ENCODE measurements around the gene UGGT1. TPM values are rescaled to one million over a fixed set of nuclear protein-coding genes. Genes with fewer than 3 reads are reported as not detected.
"Not testable (repeated sequence)": the region's sequence is repeated elsewhere in the genome, so short reads cannot be mapped to it uniquely, and the experiment has no call there.

Gene UGGT1
- total and polyA plus RNA-seq, 5 donors: 9.1 to 35.7 (median 34.3) TPM

DNA sequence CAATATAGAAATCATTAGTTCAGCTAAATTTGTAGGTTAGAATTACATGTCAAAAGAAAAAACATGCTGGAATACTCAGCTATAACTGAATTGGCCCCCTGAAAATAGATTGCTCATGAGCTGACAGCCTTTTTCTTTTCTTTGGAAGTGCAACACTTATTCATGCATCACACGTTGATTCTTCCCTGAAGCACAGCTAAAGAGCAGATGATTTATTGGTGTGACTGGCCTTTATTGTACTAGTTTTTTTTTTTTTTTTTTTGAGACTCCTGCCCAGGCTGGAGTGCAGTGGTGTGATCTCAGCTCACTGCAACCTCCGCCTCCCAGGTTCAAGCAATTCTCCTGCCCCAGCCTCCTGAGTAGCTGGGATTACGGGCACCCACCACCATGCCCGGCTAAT lies 83.1 kb downstream of the UGGT1 start:
- not testable (repeated sequence) for ATAC-seq; H3K4me1 ChIP-seq (ENCODE audit: control insufficient read depth, insufficient read depth, low read length); H3K9me3 ChIP-seq (ENCODE audit: control insufficient read depth, low read length); H3K4me3 ChIP-seq (ENCODE audit: low read length); H3K27me3 ChIP-seq (ENCODE audit: control insufficient read depth, insufficient read depth); H3K27ac ChIP-seq (ENCODE audit: low read length); DNase-seq
- WGBS: 91% methylated on average over 4 of the region's 4 CpGs
- intact Hi-C loops (cut with DNase I): loop anchor here in 2 of 4 donors (10.0 kb wide), 2 partner anchors 61 to 141 kb away; partner anchors contain the start of gene HS6ST1 (in 2 of the 2)

DNA sequence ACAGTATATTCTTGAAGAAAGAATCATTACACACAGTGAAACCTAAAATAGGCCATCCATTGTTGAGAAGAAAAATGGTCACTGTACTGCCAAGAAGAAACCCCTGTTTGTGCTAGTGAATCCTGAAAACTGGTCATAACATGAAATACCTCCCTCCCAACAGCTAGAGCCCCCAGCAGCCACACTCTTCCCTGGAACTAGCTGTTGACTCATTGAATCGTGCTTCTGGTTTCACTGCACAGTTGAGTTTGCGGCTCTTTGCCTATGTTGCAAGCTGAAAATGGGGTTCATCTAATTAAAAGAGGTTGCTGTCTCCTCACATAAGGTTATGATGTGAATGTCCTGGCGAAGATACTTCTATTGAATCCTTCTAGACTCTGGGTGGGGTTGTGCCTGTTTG lies 86.3 kb downstream of the UGGT1 start:
- DNase-seq (no peak), ATAC-seq (no peak)
- H3K4me3 ChIP-seq (ENCODE audit: low read length): no peak overlapping the region
- 98% methylated on average over 3 of the region's 3 CpGs for WGBS
- H3K27ac ChIP-seq (ENCODE audit: low read length): no peak overlapping the region
- no peaks in the 10 kb centered on the region for H3K9me3 ChIP-seq (ENCODE audit: control insufficient read depth, low read length)
- intact Hi-C loops (cut with DNase I): loop anchor here in 2 of 4 donors (10.0 kb wide), 2 partner anchors 57 to 137 kb away; partner anchors contain the start of gene HS6ST1 (in 2 of the 2)
- H3K4me1 ChIP-seq (ENCODE audit: control insufficient read depth, insufficient read depth, low read length): no peaks in the 10 kb centered on the region
- H3K27me3 ChIP-seq (ENCODE audit: control insufficient read depth, insufficient read depth): no peaks in the 10 kb centered on the region

DNA sequence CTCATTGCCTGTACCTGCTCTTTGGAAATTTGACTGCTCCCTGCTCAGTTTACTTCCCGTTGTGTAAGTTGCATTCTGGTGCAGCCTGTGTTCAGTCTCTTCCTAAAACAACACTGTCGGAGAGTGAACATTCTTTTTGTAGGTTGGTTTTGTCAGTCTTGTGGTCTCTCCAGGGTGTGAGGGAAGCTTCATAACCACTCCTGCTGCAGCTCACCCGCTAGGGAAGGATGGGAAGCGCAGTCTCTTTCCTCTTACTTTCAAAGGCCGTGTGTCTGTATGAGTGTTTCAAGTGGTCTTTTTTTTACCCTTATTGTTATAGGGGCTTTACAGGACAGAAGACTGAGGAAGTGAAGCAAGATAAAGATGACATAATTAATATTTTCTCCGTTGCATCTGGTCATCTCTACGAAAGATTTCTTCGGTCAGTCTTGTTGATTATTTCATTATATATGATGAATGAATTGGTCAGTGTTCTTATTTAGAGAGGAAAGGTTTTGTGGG lies 87.2 kb downstream of the UGGT1 start:
- no peak for ATAC-seq
- WGBS: 76% methylated on average over 8 of the region's 8 CpGs
- Histone ChIP-seq H3K4me1 (ENCODE audit: control insufficient read depth, insufficient read depth, low read length) (no peaks in the 10 kb centered on the region), H3K4me3 (ENCODE audit: low read length) (no peak overlapping the region), H3K9me3 (ENCODE audit: control insufficient read depth, low read length) (no peaks in the 10 kb centered on the region), H3K27me3 (ENCODE audit: control insufficient read depth, insufficient read depth) (no peaks in the 10 kb centered on the region), H3K27ac (ENCODE audit: low read length) (no peak overlapping the region)
- intact Hi-C loops (cut with DNase I): loop anchor here in 2 of 4 donors (10.0 kb wide), 2 partner anchors 57 to 137 kb away; partner anchors contain the start of gene HS6ST1 (in 2 of the 2)
- DNase-seq: no peak

DNA sequence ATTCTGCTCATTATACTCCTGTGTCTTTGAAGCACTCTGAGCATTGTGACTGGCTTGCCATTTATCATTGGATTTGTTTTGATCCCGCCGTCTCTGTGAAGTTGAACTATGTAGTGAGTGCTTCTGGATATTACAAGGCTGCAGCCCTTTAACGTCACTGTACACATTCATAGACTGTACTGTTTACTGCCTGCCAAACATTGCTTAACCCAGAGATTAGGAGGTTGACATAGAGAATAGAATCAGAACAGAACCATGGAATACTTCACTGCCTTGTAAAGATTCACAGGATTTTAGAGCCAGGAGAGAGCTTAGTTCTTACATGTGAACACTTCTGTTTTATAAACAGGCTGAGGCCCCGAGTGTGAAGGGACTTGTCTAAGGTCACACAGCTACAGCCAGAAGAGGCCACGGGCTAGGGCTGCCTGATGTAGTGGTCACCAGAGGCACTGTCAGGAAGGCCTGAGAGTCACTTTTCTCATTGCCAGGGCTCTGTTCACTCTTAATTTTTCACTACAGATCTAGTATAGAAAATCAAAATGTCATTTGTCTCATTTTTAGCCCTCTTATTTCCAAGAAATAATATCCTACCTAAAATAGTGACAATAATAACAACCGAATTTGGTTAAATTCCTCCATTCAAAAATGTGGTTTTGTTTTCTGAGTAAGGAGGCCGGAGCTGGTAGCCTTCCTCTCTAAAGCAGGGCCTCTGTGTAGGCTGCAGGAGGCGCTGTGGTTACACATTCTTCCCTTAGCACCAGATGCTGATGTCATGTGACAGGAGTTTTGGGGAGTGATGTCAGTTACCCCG lies 87.9 kb downstream of the UGGT1 start:
- Histone ChIP-seq H3K4me1 (ENCODE audit: control insufficient read depth, insufficient read depth, low read length) (no peaks in the 10 kb centered on the region), H3K27ac (ENCODE audit: low read length) (peak overlapping the region; percentile 72), H3K9me3 (ENCODE audit: control insufficient read depth, low read length) (no peaks in the 10 kb centered on the region), H3K4me3 (ENCODE audit: low read length) (no peak overlapping the region), H3K27me3 (ENCODE audit: control insufficient read depth, insufficient read depth) (no peaks in the 10 kb centered on the region)
- whole genome bisulfite sequencing: 44% methylated on average over 9 of the region's 9 CpGs
- peak; percentile 65 to 81 (median 75) for DNase-seq
- ATAC-seq: peak; percentile 92 to 96
- intact Hi-C loops (cut with DNase I): loop anchor here in 2 of 4 donors (10.0 kb wide), 2 partner anchors 56 to 136 kb away; partner anchors contain the start of gene HS6ST1 (in 2 of the 2)

DNA sequence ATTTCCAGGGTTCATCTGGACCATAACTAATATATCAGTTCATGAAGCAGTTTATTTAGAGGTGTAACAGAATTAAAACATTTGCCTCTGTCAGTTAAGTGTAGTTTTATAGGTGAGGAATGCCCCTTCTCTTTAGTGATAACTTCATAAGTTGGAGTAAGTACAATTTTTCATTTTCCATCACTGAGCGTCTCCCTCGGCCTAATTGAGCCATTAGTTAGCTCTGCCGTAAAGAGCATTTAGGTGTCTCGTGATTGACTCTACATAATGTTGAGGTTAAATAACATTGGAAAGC lies 88.4 kb downstream of the UGGT1 start:
- no peaks in the 10 kb centered on the region for H3K27me3 ChIP-seq (ENCODE audit: control insufficient read depth, insufficient read depth)
- DNase-seq (no peak), ATAC-seq (no peak)
- no peaks in the 10 kb centered on the region for H3K9me3 ChIP-seq (ENCODE audit: control insufficient read depth, low read length)
- no peak overlapping the region for H3K27ac ChIP-seq (ENCODE audit: low read length)
- intact Hi-C loops (cut with DNase I): loop anchor here in 2 of 4 donors (10.0 kb wide), 2 partner anchors 55 to 135 kb away; partner anchors contain the start of gene HS6ST1 (in 2 of the 2)
- WGBS: 74% methylated on average over 4 of the region's 4 CpGs
- no peaks in the 10 kb centered on the region for H3K4me1 ChIP-seq (ENCODE audit: control insufficient read depth, insufficient read depth, low read length)
- H3K4me3 ChIP-seq (ENCODE audit: low read length): no peak overlapping the region

DNA sequence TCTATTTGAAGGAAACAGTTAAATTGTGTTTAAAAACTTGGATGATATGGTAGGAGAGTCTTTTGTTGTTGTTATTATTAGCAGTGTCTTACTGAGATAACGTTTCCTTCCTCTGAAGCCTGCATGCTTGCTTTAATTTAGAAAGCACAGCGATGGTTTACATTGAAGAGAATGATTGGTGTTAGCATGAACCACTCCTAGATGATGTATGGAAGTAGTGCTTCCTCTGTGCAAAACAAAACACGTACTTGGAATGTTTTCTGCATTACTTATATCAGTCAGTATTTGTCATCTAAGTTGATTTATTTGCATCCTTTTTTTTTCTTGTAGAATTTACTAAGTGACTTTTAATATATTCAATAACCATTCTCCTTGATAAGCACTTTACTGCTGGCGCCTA lies 89.0 kb downstream of the UGGT1 start:
- Histone ChIP-seq H3K4me1 (ENCODE audit: control insufficient read depth, insufficient read depth, low read length) (no peaks in the 10 kb centered on the region), H3K4me3 (ENCODE audit: low read length) (no peak overlapping the region), H3K9me3 (ENCODE audit: control insufficient read depth, low read length) (no peaks in the 10 kb centered on the region), H3K27me3 (ENCODE audit: control insufficient read depth, insufficient read depth) (no peaks in the 10 kb centered on the region), H3K27ac (ENCODE audit: low read length) (no peak overlapping the region)
- intact Hi-C loops (cut with DNase I): loop anchor here in 2 of 4 donors (5.0 to 10.0 kb wide), 2 partner anchors 52 to 55 kb away; no protein-coding TSS in a partner anchor
- WGBS: 47% methylated on average over 4 of the region's 4 CpGs
- DNase-seq: no peak
- no peak for ATAC-seq

DNA sequence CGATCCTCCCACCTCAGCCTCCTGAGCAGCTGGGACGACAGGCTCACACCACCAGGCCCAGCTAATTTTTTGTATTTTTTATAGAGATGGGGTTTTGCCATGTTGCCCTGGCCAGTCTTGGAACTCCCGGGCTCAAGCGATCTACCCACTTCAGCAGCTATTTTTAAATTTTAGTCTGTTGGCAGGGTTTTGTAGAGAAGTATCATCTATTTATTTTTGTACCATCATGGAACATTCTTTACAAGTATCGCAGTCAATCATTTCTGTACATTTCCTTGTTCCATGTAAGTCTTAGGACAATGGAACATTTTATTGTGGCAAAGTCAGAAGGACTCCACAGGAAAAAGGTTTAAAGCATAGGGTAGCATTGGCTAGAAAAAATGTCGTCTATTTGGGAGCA lies 94.6 kb downstream of the UGGT1 start:
- H3K27ac ChIP-seq (ENCODE audit: low read length): no peak overlapping the region
- H3K9me3 ChIP-seq (ENCODE audit: control insufficient read depth, low read length): no peaks in the 10 kb centered on the region
- DNase-seq (no peak), ATAC-seq (peak in 1 of 2 donors; percentile 21)
- intact Hi-C loops (cut with DNase I): loop anchor here in 1 of 4 donors (10.0 kb wide), 1 partner anchor 49 kb away; no protein-coding TSS in a partner anchor
- H3K27me3 ChIP-seq (ENCODE audit: control insufficient read depth, insufficient read depth): no peaks in the 10 kb centered on the region
- WGBS: 81% methylated on average over 6 of the region's 6 CpGs
- H3K4me3 ChIP-seq (ENCODE audit: low read length): no peak overlapping the region
- peaks cover 2% of the 10 kb centered on the region for H3K4me1 ChIP-seq (ENCODE audit: control insufficient read depth, insufficient read depth, low read length)

GRCh38 chr2:128187032-128187654 lies 96.1 kb downstream of the UGGT1 start:
- no peaks in the 10 kb centered on the region for H3K27me3 ChIP-seq (ENCODE audit: control insufficient read depth, insufficient read depth)
- 73% methylated on average over 9 of the region's 9 CpGs for WGBS
- H3K4me1 ChIP-seq (ENCODE audit: control insufficient read depth, insufficient read depth, low read length): peaks cover 2% of the 10 kb centered on the region
- DNase-seq (peak in 1 of 3 donors; percentile 49), ATAC-seq (peak; percentile 78 to 85)
- no peak overlapping the region for H3K27ac ChIP-seq (ENCODE audit: low read length)
- intact Hi-C loops (cut with DNase I): loop anchor here in 1 of 4 donors (10.0 kb wide), 1 partner anchor 48 kb away; no protein-coding TSS in a partner anchor
- peak overlapping the region; percentile 18 for H3K4me3 ChIP-seq (ENCODE audit: low read length)
- H3K9me3 ChIP-seq (ENCODE audit: control insufficient read depth, low read length): no peaks in the 10 kb centered on the region

DNA sequence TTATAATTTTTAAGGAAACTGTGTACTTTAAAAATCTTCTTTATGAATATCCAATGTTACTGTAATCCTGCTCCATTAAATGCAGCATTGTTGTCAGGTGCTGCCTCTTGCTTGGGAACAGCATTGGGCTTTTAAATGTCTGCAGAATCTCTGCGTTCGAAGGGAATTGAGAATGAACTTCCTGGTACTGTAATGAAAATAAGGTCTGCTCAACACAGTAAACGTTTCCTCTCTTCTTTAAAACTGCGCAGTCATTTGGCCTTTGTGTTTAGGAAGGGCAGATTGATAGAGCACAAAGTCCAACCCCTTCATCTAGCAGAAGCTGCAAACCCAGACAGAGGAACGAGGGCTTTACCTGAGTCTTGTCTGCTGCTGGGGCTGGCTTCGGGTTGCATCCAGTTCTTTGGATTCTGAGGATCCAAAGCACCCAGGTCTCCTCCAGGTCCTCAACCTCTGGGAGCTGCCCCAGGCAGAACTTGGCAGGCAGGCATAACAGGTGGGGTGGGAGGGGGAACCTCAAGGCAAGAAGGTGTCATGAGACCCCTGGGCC lies 104.5 kb downstream of the UGGT1 start:
- Histone ChIP-seq H3K4me3 (ENCODE audit: low read length) (no peak overlapping the region), H3K9me3 (ENCODE audit: control insufficient read depth, low read length) (no peaks in the 10 kb centered on the region), H3K27ac (ENCODE audit: low read length) (no peak overlapping the region), H3K4me1 (ENCODE audit: control insufficient read depth, insufficient read depth, low read length) (peaks cover 3% of the 10 kb centered on the region), H3K27me3 (ENCODE audit: control insufficient read depth, insufficient read depth) (no peaks in the 10 kb centered on the region)
- intact Hi-C loops (cut with DNase I): no loop called here
- 52% methylated on average over 6 of the region's 6 CpGs for WGBS
- DNase-seq: no peak
- peak; percentile 21 to 28 for ATAC-seq

GRCh38 chr2:128196026-128196425 lies 105.0 kb downstream of the UGGT1 start:
- ATAC-seq (peak; percentile 20 to 34), DNase-seq (no peak)
- Histone ChIP-seq H3K4me3 (ENCODE audit: low read length) (no peak overlapping the region), H3K27me3 (ENCODE audit: control insufficient read depth, insufficient read depth) (no peaks in the 10 kb centered on the region), H3K27ac (ENCODE audit: low read length) (no peak overlapping the region), H3K9me3 (ENCODE audit: control insufficient read depth, low read length) (no peaks in the 10 kb centered on the region), H3K4me1 (ENCODE audit: control insufficient read depth, insufficient read depth, low read length) (peaks cover 3% of the 10 kb centered on the region)
- WGBS: 71% methylated on average over 5 of the region's 5 CpGs
- intact Hi-C loops (cut with DNase I): no loop called here

Measured in right cardiac atrium (tissue), 5 donors.